ENCODE measurements around the gene TDRKH.

DNA sequence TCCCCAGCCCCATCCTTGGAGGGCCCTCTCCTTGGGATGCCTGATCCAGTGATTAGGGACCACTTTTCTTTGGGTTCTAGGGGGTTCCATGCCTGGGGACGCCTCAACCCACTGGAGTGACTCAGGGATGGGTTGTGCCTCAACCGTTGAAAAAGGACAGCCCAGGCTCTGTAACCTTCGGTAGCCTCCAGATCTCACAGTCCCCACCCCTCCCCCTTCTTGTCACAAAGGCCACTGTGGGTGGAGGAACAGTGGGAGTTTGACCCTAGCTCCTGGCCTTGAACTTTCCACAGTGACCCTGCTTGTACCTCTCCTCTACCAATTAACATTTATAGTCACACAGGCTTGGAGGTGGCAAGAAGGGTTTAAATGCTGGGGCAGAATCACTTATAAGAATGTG, 43.9 kb upstream of the TDRKH start:
- TF ChIP-seq CTCF (IDR thresholded peaks at IDR 0.05) (no peak), POLR2AphosphoS5 (IDR thresholded peaks at IDR 0.05) (no peak)

Data from esophagus muscularis mucosa (tissue), 3 donors.